OCI-LY7 (cell line): ENCODE measurements around the gene USP21. TPM values are rescaled to one million over a fixed set of nuclear protein-coding genes. Genes with fewer than 3 reads are reported as not detected.

ENCODE experiments used
- BruUV-seq: library from RNA; stranded (reverse); fragments of 400-500 nt; replicated peaks from 2 replicates; lab custom pipeline; 2021; lab: Mats Ljungman, UMichigan
- CTCF ChIA-PET: fragments of 300-600 bp; sonication (Branson Sonifier 250); formaldehyde crosslinking; loops from one replicate; lab custom pipeline; 2022; ENCODE audit warnings: antibody characterized with exemption; ENCODE audit not compliant: unreplicated experiment; lab: Charles Lee
- POLR2A ChIA-PET: fragments of 300-600 bp; sonication (Branson Sonifier 250); formaldehyde crosslinking; loops from one replicate; lab custom pipeline; 2022; ENCODE audit warnings: antibody characterized with exemption; lab: Charles Lee
- DNase-seq: peaks from one replicate; pipeline ENCODE4 v3.0.0-alpha.2; 2015; ENCODE audit warnings: low spot score
- H2AFZ ChIP-seq: fragments of 200-600 bp; sonication (generic), shearing (Covaris generic); 2 replicates; pipeline ENCODE4 v1.6.1; 2014; ENCODE audit warnings: mild to moderate bottlenecking, antibody characterized with exemption, low read length, moderate library complexity
- H3K27ac ChIP-seq: fragments of 200-600 bp; sonication (generic); 2 replicates; pipeline ENCODE4 v1.5.1; 2014; ENCODE audit warnings: mixed run types, low read depth, mild to moderate bottlenecking, moderate library complexity, low read length, inconsistent platforms; ENCODE audit not compliant: poor library complexity, severe bottlenecking
- H3K36me3 ChIP-seq: fragments of 200-600 bp; sonication (generic); 2 replicates; pipeline ENCODE4 v1.6.1; 2014; ENCODE audit warnings: mild to moderate bottlenecking, antibody characterized with exemption, low read length, moderate library complexity, mixed read lengths; ENCODE audit not compliant: insufficient read depth
- H3K4me1 ChIP-seq: fragments of 200-600 bp; sonication (generic); 2 replicates; pipeline ENCODE4 v1.5.1; 2014; ENCODE audit warnings: mild to moderate bottlenecking, low read length; ENCODE audit not compliant: insufficient read depth, poor library complexity, severe bottlenecking
- H3K4me2 ChIP-seq: fragments of 200-600 bp; sonication (generic); 2 replicates; pipeline ENCODE4 v1.6.1; 2014; ENCODE audit warnings: mild to moderate bottlenecking, low read length
- H3K4me3 ChIP-seq: fragments of 200-600 bp; sonication (generic); 2 replicates; pipeline ENCODE4 v1.5.1; 2014; ENCODE audit warnings: mild to moderate bottlenecking, low read depth, low read length; ENCODE audit not compliant: poor library complexity, severe bottlenecking
- H3K79me2 ChIP-seq: fragments of 200-600 bp; sonication (generic); 2 replicates; pipeline ENCODE4 v1.6.1; 2016; ENCODE audit warnings: low read depth, mild to moderate bottlenecking, low read length, moderate library complexity, mixed read lengths; ENCODE audit not compliant: insufficient read depth
- H3K9me2 ChIP-seq: fragments of 200-600 bp; sonication (generic); 2 replicates; pipeline ENCODE4 v1.6.1; 2016; ENCODE audit warnings: mild to moderate bottlenecking, low read length, mixed read lengths; ENCODE audit not compliant: insufficient read depth
- H3K9me3 ChIP-seq: fragments of 200-600 bp; sonication (generic); 2 replicates; pipeline ENCODE4 v1.6.1; 2014; ENCODE audit warnings: mild to moderate bottlenecking, mixed run types, low read length, mixed read lengths
- H4K20me1 ChIP-seq: fragments of 200-600 bp; sonication (generic); 2 replicates; pipeline ENCODE4 v1.6.1; 2014; ENCODE audit warnings: mild to moderate bottlenecking, antibody characterized with exemption, low read length, moderate library complexity, mixed read lengths; ENCODE audit not compliant: insufficient read depth
- CTCF ChIP-seq: fragments of 200-600 bp; sonication (generic); conservative IDR thresholded peaks from 2 replicates; pipeline ENCODE4 v1.5.1; 2014; ENCODE audit warnings: mild to moderate bottlenecking, antibody characterized with exemption, low read length, moderate library complexity, mixed read lengths
- EZH2phosphoT487 ChIP-seq: fragments of 200-600 bp; sonication (generic); IDR thresholded peaks from 2 replicates; pipeline ENCODE4 v1.6.1; 2018; ENCODE audit warnings: low read depth, borderline replicate concordance, mild to moderate bottlenecking, mixed run types, antibody characterized with exemption, low read length, moderate library complexity, mixed read lengths
- intact Hi-C: fragments of 100-400 bp; cut with micrococcal nuclease; formaldehyde crosslinking; loops from one replicate; pipeline ENCODE4 v1.10.0; 2022; ENCODE audit not compliant: unreplicated experiment
- total RNA-seq, 2 experiments: library from RNA; depleted of rRNA in 1 of 2; stranded (reverse); fragments of >200 nt in 1 of 2; shearing (Covaris generic) in 1 of 2; gene quantifications; 2 replicates each; pipeline ENCODE4 v1.2.3, GENCODE V29; 2014 to 2022

Gene USP21
- total RNA-seq, 2 experiments from 2014 or later: 18.4 to 29.5 TPM

- Histone ChIP-seq H3K79me2 (no peaks in the 10 kb centered on the region), H3K9me3 (no peaks in the 10 kb centered on the region), H3K4me2 (peak overlapping the region; percentile 3; the same call in 1 of the 2 replicates), H2AFZ (no peak overlapping the region; the same call in 1 of the 2 replicates), H4K20me1 (no peaks in the 10 kb centered on the region), H3K9me2 (no peaks in the 10 kb centered on the region), H3K36me3 (no peaks in the 10 kb centered on the region), H3K4me1 (peaks cover 64% of the 10 kb centered on the region), H3K27ac (no peak overlapping the region), H3K4me3 (no peak overlapping the region)
- TF ChIP-seq CTCF (no peak), EZH2phosphoT487 (no peak)
- intact Hi-C loops: no loop called here
- ChIA-PET CTCF (interaction anchor here (1.0 to 1.2 kb wide), 3 partner anchors 9 to 43 kb away, joined by 4 to 5 read pairs (median 4); partner anchors contain the start of gene NDUFS2), POLR2A (interaction anchor here (0.6 to 2.7 kb wide), 6 partner anchors 9 to 556 kb away, joined by 3 to 7 read pairs (median 4); partner anchors contain the start of genes PPOX and TOMM40L)
- no peak for DNase-seq
- no TSS peak for BruUV-seq
These were observed 22.9 kb downstream of the USP21 start for GRCh38 chr1:161182214-161182613.

DNA sequence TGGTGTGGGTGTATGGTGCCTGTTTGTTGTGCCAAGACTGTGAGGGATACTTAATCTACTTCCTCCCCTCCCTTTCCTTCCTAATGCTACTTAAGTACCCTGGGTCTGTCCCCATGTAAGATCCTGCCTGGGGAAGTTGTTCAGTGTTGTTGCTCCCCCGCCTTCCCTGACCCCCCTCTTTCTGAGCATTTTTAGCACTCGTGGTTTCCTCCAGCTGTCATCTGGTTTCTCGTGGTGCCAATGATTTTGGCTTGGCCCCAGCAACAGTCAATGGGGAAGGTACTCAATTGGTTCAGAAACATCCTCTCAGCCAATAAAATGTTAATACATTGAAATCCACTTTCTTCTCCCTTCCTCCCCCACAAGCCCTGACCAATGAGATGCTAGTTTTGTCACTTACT is 26.0 kb downstream of the USP21 start:
- DNase-seq: peak; percentile 88
- BruUV-seq: no TSS peak

More for the DNA sequence above, 26.0 kb downstream of the USP21 start:
- peak overlapping the region; percentile 79 for H3K4me2 ChIP-seq
- no peaks in the 10 kb centered on the region for H3K9me2 ChIP-seq
- CTCF ChIA-PET: interaction anchor here (0.7 kb wide), 1 partner anchor 58 kb away, joined by 6 read pairs; no protein-coding TSS in a partner anchor
- POLR2A ChIA-PET: interaction anchor here (0.6 to 3.5 kb wide), 7 partner anchors 17 to 204 kb away, joined by 3 to 17 read pairs (median 4); partner anchors contain the start of genes NDUFS2 and UFC1
- peak overlapping the region; percentile 92 for H3K27ac ChIP-seq
- peak overlapping the region; percentile 68 for H2AFZ ChIP-seq
- intact Hi-C loops: no loop called here
- H3K9me3 ChIP-seq: no peaks in the 10 kb centered on the region
- peak overlapping the region; percentile 45 for H3K4me3 ChIP-seq
- H3K36me3 ChIP-seq: no peaks in the 10 kb centered on the region
- TF ChIP-seq EZH2phosphoT487: no peak
- no peak for TF ChIP-seq CTCF
- no peaks in the 10 kb centered on the region for H3K79me2 ChIP-seq
- H4K20me1 ChIP-seq: no peaks in the 10 kb centered on the region
- H3K4me1 ChIP-seq: peaks cover 58% of the 10 kb centered on the region
